ENCODE data around the gene BHLHA15. TPM values are rescaled to one million over a fixed set of nuclear protein-coding genes. Genes with fewer than 3 reads are reported as not detected.

Gene BHLHA15
- polyA plus RNA-seq, 1 experiment: not detected

GRCh38 chr7:98191668-98192431 lies 19.4 kb upstream of the BHLHA15 start:
- ChIA-PET POLR2A (no interaction called here), CTCF (interaction anchor here (1.6 kb wide), 1 partner anchor 23 kb away, joined by 8 read pairs; no protein-coding TSS in a partner anchor)
- Histone ChIP-seq H3K9me3 (ENCODE audit: control insufficient read depth, insufficient read depth, low read length) (no peaks in the 10 kb centered on the region), H3K27ac (ENCODE audit: low read depth, low read length) (no peak overlapping the region), H3K4me3 (ENCODE audit: low read depth, low read length) (no peak overlapping the region), H3K27me3 (ENCODE audit: control insufficient read depth, insufficient read depth, low read length) (no peaks in the 10 kb centered on the region)
- no peak for DNase-seq (ENCODE audit: low read depth, low spot score)
- no peak for TF ChIP-seq CTCF (IDR thresholded peaks at IDR 0.05; ENCODE audit: low read depth, low read length)

GRCh38 chr7:98192781-98193457 lies 18.3 kb upstream of the BHLHA15 start:
- TF ChIP-seq CTCF (IDR thresholded peaks at IDR 0.05; ENCODE audit: low read depth, low read length): no peak
- no peak for DNase-seq (ENCODE audit: low read depth, low spot score)
- H3K9me3 ChIP-seq (ENCODE audit: control insufficient read depth, insufficient read depth, low read length): no peaks in the 10 kb centered on the region
- CTCF ChIA-PET: interaction anchor here (1.6 kb wide), 1 partner anchor 24 kb away, joined by 8 read pairs; no protein-coding TSS in a partner anchor
- no peak overlapping the region for H3K27ac ChIP-seq (ENCODE audit: low read depth, low read length)
- H3K4me3 ChIP-seq (ENCODE audit: low read depth, low read length): no peak overlapping the region
- POLR2A ChIA-PET: no interaction called here
- no peaks in the 10 kb centered on the region for H3K27me3 ChIP-seq (ENCODE audit: control insufficient read depth, insufficient read depth, low read length)

GRCh38 chr7:98193474-98194180 lies 17.6 kb upstream of the BHLHA15 start:
- DNase-seq (ENCODE audit: low read depth, low spot score): no peak
- TF ChIP-seq CTCF (IDR thresholded peaks at IDR 0.05; ENCODE audit: low read depth, low read length): no peak

GRCh38 chr7:98194186-98194585 lies 17.1 kb upstream of the BHLHA15 start:
- TF ChIP-seq CTCF (IDR thresholded peaks at IDR 0.05; ENCODE audit: low read depth, low read length): no peak
- CTCF ChIA-PET: no interaction called here

More at GRCh38 chr7:98193474-98194180, 17.6 kb upstream of the BHLHA15 start:
- Histone ChIP-seq H3K27me3 (ENCODE audit: control insufficient read depth, insufficient read depth, low read length) (no peaks in the 10 kb centered on the region), H3K4me3 (ENCODE audit: low read depth, low read length) (no peak overlapping the region), H3K9me3 (ENCODE audit: control insufficient read depth, insufficient read depth, low read length) (peaks cover 5% of the 10 kb centered on the region), H3K27ac (ENCODE audit: low read depth, low read length) (no peak overlapping the region)
- POLR2A ChIA-PET: no interaction called here
- CTCF ChIA-PET: no interaction called here

More at GRCh38 chr7:98194186-98194585, 17.1 kb upstream of the BHLHA15 start:
- Histone ChIP-seq H3K27ac (ENCODE audit: low read depth, low read length) (no peak overlapping the region), H3K9me3 (ENCODE audit: control insufficient read depth, insufficient read depth, low read length) (peaks cover 6% of the 10 kb centered on the region), H3K27me3 (ENCODE audit: control insufficient read depth, insufficient read depth, low read length) (no peaks in the 10 kb centered on the region), H3K4me3 (ENCODE audit: low read depth, low read length) (no peak overlapping the region)
- POLR2A ChIA-PET: no interaction called here
- DNase-seq (ENCODE audit: low read depth, low spot score): no peak

Measured in AG04450 (cell line).